ENCODE measurements around the gene ENTHD1.

ENTHD1 gene

GRCh38 chr22:39893526-39893925 lies at the start of gene ENTHD1:
ENTHD1 (minus strand) TSS chr22:39893760; CDS start chr22:39887748, 6,012 bp downstream.
- intact Hi-C loops (cut with DNase I; ENCODE audit: low total_unique reads) = no loop called here
- Histone ChIP-seq H3K27me3 (peaks cover 0 to 6% of the 10 kb centered on the region in 2 donors), H3K36me3 (no peaks in the 10 kb centered on the region), H3K4me3 (no peak within 1 kb of the TSS), H3K27ac (no peak within 1 kb of the TSS), H3K9me3 (no peaks in the 10 kb centered on the region), H3K4me1 (peaks cover 0 to 3% (median 0%) of the 10 kb centered on the region in 4 donors)
- TF ChIP-seq CTCF (IDR thresholded peaks at IDR 0.05) = no peak
- no peak for DNase-seq

GRCh38 chr22:39943337-39943736 lies 49.8 kb upstream of the ENTHD1 start:
- Histone ChIP-seq H3K36me3 (no peaks in the 10 kb centered on the region), H3K9me3 (no peaks in the 10 kb centered on the region), H3K27ac (no peak overlapping the region), H3K27me3 (peaks cover 0 to 27% of the 10 kb centered on the region in 2 donors), H3K4me3 (no peak overlapping the region), H3K4me1 (no peaks in the 10 kb centered on the region)
- TF ChIP-seq CTCF (IDR thresholded peaks at IDR 0.05) = no peak
- intact Hi-C loops (cut with DNase I; ENCODE audit: low total_unique reads) = no loop called here
- no peak for DNase-seq

GRCh38 chr22:39942439-39943230 lies 49.1 kb upstream of the ENTHD1 start:
- no peaks in the 10 kb centered on the region for H3K4me1 ChIP-seq
- DNase-seq = no peak
- TF ChIP-seq CTCF (IDR thresholded peaks at IDR 0.05) = no peak
- H3K4me3 ChIP-seq = no peak overlapping the region
- H3K36me3 ChIP-seq = no peaks in the 10 kb centered on the region
- no peak overlapping the region for H3K27ac ChIP-seq
- H3K9me3 ChIP-seq = no peaks in the 10 kb centered on the region
- intact Hi-C loops (cut with DNase I; ENCODE audit: low total_unique reads) = no loop called here
- H3K27me3 ChIP-seq = peaks cover 0 to 33% of the 10 kb centered on the region in 2 donors

- no peak for DNase-seq
- Histone ChIP-seq H3K36me3 (no peaks in the 10 kb centered on the region), H3K9me3 (no peaks in the 10 kb centered on the region), H3K4me1 (no peaks in the 10 kb centered on the region), H3K4me3 (no peak overlapping the region), H3K27me3 (peaks cover 0 to 35% of the 10 kb centered on the region in 2 donors), H3K27ac (no peak overlapping the region)
- intact Hi-C loops (cut with DNase I; ENCODE audit: low total_unique reads) = no loop called here
- no peak for TF ChIP-seq CTCF (IDR thresholded peaks at IDR 0.05)
Observed at GRCh38 chr22:39941601-39942000, 48.0 kb upstream of the ENTHD1 start.

- no peak for DNase-seq
- Histone ChIP-seq H3K27ac (no peak overlapping the region), H3K4me3 (no peak overlapping the region), H3K27me3 (peaks cover 0 to 37% of the 10 kb centered on the region in 2 donors), H3K4me1 (no peaks in the 10 kb centered on the region), H3K9me3 (no peaks in the 10 kb centered on the region), H3K36me3 (no peaks in the 10 kb centered on the region)
- intact Hi-C loops (cut with DNase I; ENCODE audit: low total_unique reads) = no loop called here
- TF ChIP-seq CTCF (IDR thresholded peaks at IDR 0.05) = no peak
Observed at GRCh38 chr22:39940757-39941305, 47.3 kb upstream of the ENTHD1 start.

Measured in tibial artery (tissue), 4 donors.